ENCODE measurements around the gene ELFN1. TPM values are rescaled to one million over a fixed set of nuclear protein-coding genes. Genes with fewer than 3 reads are reported as not detected.
A peak's percentile ranks its signal among the peaks of the same experiment; 100 is the strongest.

The ELFN1 gene
- total RNA-seq, 1 donor, result 1.6 TPM

DNA sequence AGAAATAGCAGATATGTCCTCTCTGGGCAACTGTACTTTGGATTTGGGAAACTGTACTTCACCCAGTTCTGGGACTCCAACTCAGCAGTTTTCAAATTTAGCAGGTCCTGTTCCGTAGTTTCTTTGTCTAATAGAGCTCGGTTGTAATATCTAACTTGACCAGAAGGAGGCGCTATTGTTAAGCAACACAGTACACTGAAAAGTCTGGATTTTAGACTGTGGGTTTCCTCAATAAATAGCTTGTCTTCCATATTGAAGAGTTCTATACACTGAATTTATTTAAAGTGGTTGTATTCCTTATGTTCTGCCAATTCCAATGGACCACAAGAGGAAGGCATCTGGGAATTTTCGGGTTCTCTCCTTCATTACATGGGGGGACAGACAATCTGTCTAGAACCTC lies 39.8 kb downstream of the ELFN1 start:
- peak; percentile 5 for DNase-seq (ENCODE audit: low read depth)
- no peak overlapping the region for H3K4me3 ChIP-seq (ENCODE audit: low read depth, low read length)
- TF ChIP-seq, protein P1, sequence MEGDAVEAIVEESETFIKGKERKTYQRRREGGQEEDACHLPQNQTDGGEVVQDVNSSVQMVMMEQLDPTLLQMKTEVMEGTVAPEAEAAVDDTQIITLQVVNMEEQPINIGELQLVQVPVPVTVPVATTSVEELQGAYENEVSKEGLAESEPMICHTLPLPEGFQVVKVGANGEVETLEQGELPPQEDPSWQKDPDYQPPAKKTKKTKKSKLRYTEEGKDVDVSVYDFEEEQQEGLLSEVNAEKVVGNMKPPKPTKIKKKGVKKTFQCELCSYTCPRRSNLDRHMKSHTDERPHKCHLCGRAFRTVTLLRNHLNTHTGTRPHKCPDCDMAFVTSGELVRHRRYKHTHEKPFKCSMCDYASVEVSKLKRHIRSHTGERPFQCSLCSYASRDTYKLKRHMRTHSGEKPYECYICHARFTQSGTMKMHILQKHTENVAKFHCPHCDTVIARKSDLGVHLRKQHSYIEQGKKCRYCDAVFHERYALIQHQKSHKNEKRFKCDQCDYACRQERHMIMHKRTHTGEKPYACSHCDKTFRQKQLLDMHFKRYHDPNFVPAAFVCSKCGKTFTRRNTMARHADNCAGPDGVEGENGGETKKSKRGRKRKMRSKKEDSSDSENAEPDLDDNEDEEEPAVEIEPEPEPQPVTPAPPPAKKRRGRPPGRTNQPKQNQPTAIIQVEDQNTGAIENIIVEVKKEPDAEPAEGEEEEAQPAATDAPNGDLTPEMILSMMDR (IDR thresholded peaks at IDR 0.05; ENCODE audit: insufficient read depth, low read length), result peak; percentile 48

DNA sequence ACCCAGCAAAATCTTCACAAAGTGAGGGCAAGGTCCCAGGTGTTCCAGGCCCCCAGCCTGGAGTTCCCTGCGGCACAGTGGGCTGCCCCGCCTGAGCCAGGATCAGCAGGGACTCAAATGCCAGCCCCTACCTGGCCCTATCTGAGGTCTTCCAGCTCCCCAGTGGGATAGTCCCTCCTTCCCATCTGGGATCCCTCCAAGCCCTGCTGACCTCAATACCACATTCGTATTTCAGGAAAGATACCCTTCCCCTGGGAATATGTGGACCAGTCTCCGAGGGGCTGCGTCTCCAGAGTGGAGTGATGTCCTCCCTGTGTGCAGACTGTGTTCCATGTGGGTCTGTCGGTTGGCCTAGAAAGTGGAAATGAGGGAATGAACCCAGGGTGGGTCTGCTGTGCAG lies 40.9 kb downstream of the ELFN1 start:
- TF ChIP-seq, protein P1 (IDR thresholded peaks at IDR 0.05; ENCODE audit: insufficient read depth, low read length), result no peak
- no peak overlapping the region for H3K4me3 ChIP-seq (ENCODE audit: low read depth, low read length)
- no peak for DNase-seq (ENCODE audit: low read depth)

DNA sequence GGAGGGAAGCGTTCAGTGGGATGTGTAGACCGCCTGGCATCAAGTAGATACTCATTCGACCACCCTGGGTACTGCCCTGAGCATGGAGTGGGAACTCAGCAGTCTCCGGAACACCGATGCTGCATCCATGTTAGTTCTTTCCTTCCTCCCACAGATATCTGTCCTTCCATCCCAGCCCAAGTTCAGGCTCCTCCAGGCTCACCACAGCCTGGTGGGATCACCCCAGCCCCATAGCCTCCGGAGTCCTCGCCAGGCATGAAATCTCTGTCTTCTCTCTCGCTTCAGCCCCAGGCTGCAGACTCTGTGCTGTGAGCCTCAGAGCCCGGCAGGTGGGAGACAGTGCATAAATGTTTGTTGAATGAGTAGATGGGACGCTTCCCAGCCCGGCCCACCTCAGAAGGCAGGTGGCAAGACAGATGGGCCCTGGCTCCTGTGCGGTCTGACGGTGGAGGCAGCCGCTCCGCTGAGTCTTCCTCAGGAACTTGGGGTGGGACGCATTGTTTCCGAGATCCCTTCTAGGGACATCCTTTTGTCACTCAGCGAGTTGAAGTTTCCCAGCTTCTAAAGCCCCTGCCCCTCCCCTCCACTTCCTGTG lies 42.9 kb downstream of the ELFN1 start:
- H3K4me3 ChIP-seq (ENCODE audit: low read depth, low read length), result no peak overlapping the region
- TF ChIP-seq, protein P1 (IDR thresholded peaks at IDR 0.05; ENCODE audit: insufficient read depth, low read length), result no peak
- no peak for DNase-seq (ENCODE audit: low read depth)

DNA sequence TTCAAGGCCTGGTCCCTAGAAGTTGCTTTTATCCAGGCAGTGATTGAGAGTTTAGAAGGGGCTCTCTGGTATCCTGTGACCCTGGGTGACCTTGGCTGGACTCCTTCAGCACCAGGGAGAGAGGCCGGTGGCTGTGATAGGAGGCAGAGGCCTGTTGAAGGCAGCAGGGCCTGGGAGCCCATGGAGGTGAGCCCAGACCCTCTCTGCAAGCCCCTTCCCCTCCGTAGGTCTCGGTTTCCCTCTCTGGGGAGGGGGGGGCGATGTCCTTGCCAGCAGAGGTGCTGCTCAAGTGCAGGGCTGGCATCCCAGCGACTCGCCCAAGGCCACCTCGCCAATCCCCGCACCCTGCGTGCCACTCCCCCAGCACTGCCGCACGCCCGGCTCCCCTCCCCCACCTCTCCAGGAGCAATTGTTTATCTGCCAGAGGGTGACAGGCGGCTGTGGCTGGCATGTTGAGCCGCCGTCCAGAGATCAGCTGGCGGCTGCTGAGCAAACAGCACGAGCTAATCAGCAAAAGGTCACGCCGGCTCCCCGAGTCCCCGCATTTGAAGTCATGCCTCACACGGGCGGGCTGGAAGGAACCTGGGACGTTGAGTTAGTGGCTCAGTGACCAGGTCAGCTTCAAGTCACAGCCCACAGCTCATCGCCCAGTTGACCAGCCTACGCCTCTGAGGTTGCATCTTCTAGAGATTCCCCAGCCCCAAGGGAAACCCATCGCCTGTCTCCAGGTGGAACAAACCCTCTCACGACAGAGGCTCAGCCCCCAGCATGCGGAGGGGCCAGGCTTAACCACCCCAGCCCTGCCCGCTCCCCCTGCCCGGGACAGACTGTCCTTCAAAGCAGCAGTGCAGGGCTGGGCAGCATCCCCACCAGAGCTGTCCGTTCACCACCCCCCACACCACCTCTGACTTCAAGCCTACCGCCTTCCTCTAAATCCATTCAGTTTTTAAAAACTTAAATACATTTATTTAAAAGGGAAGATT lies 43.7 kb downstream of the ELFN1 start:
- TF ChIP-seq, protein P1 (IDR thresholded peaks at IDR 0.05; ENCODE audit: insufficient read depth, low read length), result no peak
- H3K4me3 ChIP-seq (ENCODE audit: low read depth, low read length), result no peak overlapping the region
- no peak for DNase-seq (ENCODE audit: low read depth)

DNA sequence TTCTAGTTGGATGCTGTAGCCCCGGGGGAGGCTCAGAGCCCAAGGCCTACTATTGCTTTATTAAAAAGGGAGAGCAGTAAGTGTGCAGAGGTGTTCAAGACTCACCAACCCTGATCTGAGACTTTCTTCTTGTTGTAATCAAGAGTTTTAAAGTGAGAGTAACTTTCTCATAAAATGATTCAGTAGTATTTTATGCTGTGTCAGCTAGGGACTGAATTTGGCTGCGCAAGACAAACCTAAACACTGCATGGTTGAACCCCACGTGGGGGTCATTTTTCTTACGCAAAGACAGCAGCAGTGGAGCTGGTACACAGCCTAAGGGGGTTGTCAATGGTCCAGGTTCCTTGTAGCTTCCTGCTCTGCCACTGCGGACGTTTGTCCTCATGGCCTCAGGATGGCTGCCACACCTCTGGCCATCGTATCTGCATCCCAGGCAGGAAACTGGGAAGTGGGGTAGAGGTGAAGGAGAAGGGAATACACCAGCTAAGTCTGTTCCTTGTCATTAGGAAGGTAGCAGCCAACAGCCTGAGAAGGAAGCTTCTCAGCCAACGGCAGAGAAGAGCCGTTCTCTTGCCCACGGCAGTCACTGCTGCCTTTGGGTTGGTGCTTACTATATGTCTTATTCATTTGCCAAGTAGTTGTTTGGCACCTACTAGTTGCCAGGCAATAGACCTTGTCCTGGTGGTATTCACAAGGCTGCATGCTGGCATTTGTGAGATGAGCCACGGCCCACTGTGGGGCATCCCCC lies 44.7 kb downstream of the ELFN1 start:
- DNase-seq (ENCODE audit: low read depth), result no peak
- no peak overlapping the region for H3K4me3 ChIP-seq (ENCODE audit: low read depth, low read length)
- TF ChIP-seq, protein P1 (IDR thresholded peaks at IDR 0.05; ENCODE audit: insufficient read depth, low read length), result no peak

DNA sequence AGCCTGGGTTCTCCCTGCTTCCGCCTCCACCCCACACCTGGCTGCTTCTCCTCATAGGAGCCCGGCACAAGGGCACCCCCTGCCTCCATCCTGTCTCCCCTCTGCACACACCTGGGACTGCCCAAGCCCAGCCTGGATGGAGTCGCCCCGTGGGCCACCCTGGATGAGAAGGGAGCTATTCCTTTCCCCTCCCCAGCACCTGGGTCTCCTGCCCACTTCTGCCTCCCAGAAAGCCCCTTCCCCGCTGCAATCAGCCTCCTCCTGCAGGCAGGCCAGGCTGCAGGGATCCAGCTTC lies 45.2 kb downstream of the ELFN1 start:
- no peak overlapping the region for H3K4me3 ChIP-seq (ENCODE audit: low read depth, low read length)
- DNase-seq (ENCODE audit: low read depth), result no peak
- TF ChIP-seq, protein P1 (IDR thresholded peaks at IDR 0.05; ENCODE audit: insufficient read depth, low read length), result no peak
